Esophagus muscularis mucosa (tissue), 4 donors: ENCODE data around the gene PUDP.

Experiments
- CTCF ChIP-seq, 3 experiments: fragments of 200-600 bp in 2 of 3; fragments of 450-650 bp in 1 of 3; sonication (generic) in 2 of 3; IDR thresholded peaks; one replicate each; pipeline ENCODE4 v1.5.1; 2017 to 2019; ENCODE audit warnings: antibody characterized with exemption in 3 of 3, mild to moderate bottlenecking in 2 of 3, moderate library complexity in 1 of 3
- EP300 ChIP-seq: sonication (generic); formaldehyde crosslinking; IDR thresholded peaks from one replicate; pipeline ENCODE4 v1.6.1; 2017; ENCODE audit warnings: antibody characterized with exemption
- POLR2A ChIP-seq: fragments of 450-650 bp; IDR thresholded peaks from one replicate; pipeline ENCODE4 v1.6.1; 2017; ENCODE audit warnings: antibody characterized with exemption, moderate library complexity, mild to moderate bottlenecking, low read depth
- POLR2AphosphoS5 ChIP-seq, 2 donors: sonication (generic); formaldehyde crosslinking; IDR thresholded peaks; one replicate each; pipeline ENCODE4 v1.6.1; 2017; ENCODE audit warnings: antibody characterized with exemption in 2 of 2

GRCh38 chrX:7086384-7086783 is 61.6 kb downstream of the PUDP start:
- TF ChIP-seq CTCF (IDR thresholded peaks at IDR 0.05) = no peak
- no peak for TF ChIP-seq POLR2AphosphoS5 (IDR thresholded peaks at IDR 0.05)
- TF ChIP-seq POLR2A = no peak
- TF ChIP-seq EP300 = no peak
